Middle frontal gyrus (tissue), 1 donor: ENCODE data around the gene C14orf132.
"Not testable (repeated sequence)": the region's sequence is repeated elsewhere in the genome, so short reads cannot be mapped to it uniquely, and the experiment has no call there.

Source experiments
- DNase-seq: peaks from one replicate; pipeline ENCODE4 v3.0.0-alpha.2; 2015; ENCODE audit warnings: low spot score; ENCODE audit errors: extremely low spot score

The C14orf132 gene

GRCh38 chr14:96058576-96059200 lies 19.5 kb downstream of the C14orf132 start:
- no peak for DNase-seq

GRCh38 chr14:96059519-96060135 lies 20.5 kb downstream of the C14orf132 start:
- DNase-seq = no peak

GRCh38 chr14:96060186-96060933 lies 21.2 kb downstream of the C14orf132 start:
- no peak for DNase-seq

- DNase-seq = no peak
Observed at GRCh38 chr14:96062010-96062409, 22.8 kb downstream of the C14orf132 start.

DNA sequence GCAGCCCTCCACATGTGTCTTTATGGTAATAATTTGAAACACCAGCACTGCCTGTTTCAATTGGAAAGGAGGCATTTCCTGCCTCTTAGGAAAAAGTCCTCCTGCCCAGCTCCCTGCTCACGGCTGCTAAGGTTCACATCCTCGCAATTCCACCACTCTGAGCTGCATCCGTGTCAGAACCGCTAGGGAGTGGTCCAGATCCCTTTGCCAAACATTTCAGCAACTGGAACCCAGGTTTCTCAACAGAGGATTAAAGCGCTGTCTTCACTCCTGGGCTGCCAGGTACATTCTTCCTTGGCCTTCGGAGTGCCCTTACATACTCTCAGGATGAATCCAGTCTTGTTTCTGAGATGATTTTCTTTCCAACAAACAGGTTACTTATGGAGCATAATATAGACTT lies 23.3 kb downstream of the C14orf132 start:
- no peak for DNase-seq

GRCh38 chr14:96064866-96065265 lies 25.7 kb downstream of the C14orf132 start:
- DNase-seq = no peak

- DNase-seq = peak; percentile 53
Observed at GRCh38 chr14:96065661-96066459, 26.7 kb downstream of the C14orf132 start.

DNA sequence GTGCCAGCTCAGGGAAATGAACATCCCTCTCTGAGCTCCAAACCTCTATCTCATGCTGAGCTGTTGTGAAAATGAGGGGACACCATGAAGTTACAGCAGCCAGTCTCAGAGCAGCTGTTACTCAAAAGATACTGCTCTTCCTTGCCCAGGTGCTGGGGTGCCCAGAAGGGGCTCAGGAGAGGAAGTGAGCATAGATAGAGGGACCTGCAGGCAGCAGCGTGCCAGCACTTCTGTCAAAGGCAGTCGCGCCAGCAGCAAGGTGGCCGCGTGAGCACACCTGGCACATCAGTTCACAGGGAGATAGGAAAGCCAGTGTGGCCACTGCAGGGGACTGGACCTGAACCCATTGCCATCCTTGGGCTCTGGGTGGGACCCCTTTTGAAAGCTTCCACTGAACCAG lies 27.8 kb downstream of the C14orf132 start:
- DNase-seq = no peak

GRCh38 chr14:96067985-96068930 lies 29.1 kb downstream of the C14orf132 start:
- DNase-seq = no peak

DNA sequence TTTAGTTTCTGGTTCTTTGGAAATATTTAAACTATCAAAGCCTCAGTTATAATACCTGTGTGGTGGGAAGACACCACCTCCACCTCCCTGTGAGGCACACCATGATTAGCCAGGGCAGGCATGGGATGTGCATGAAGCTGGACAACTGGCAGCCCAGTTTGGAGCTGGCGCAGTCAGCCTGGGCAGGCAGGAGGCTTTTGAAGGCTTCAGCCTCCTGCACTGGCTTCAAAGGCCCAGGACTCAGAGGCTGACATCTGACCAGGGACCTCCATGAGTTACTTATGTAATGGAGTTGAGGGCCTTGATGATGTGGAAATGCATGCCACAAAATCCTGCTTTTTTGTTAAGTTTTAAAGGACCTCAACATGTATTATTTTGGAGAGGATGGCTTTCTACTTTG lies 30.3 kb downstream of the C14orf132 start:
- DNase-seq = no peak

- DNase-seq = no peak
Observed at GRCh38 chr14:96071561-96071960, 32.4 kb downstream of the C14orf132 start.

GRCh38 chr14:96072076-96072475 lies 32.9 kb downstream of the C14orf132 start:
- DNase-seq = no peak

DNA sequence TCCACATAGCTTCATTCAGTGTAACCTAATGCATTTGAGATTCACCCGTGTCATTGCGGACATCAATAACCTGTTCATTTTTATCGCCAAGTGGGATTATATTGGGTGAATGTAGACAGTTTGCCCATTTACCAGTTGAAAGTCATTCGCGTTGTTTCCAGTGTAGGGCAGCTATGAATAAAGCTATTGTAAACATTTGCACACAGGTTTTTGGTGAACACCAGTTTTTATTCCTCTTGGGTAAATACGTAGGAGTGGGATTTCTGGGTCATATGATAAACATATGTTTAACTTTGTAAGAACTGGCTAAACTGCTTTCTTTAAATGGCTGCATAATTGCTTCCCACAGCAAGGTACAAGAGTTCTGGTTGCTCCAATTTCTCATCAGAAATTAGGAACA lies 33.6 kb downstream of the C14orf132 start:
- no peak for DNase-seq

GRCh38 chr14:96073260-96074039 lies 34.3 kb downstream of the C14orf132 start:
- not testable (repeated sequence) for DNase-seq

- no peak for DNase-seq
Observed at GRCh38 chr14:96077983-96078624, 38.9 kb downstream of the C14orf132 start.

DNA sequence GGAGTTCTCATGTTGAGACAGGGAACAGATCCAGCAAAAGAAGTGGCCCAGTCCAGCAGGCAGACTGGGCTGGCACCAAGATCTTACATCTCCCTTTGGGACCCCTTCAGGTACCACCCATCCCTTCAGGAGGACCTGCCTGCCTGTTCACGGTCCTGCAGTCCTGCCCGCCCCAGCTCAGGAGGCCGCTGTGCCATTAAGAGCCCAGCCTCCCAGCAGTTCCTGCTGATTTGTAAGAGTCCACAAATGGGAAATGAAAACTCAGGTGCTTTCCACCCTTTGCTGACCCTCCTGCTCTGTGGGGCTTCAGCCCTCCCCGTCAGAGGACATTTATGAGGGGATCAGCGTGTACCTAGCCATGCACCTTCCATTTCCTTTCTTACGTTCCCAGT lies 39.5 kb downstream of the C14orf132 start:
- no peak for DNase-seq

DNA sequence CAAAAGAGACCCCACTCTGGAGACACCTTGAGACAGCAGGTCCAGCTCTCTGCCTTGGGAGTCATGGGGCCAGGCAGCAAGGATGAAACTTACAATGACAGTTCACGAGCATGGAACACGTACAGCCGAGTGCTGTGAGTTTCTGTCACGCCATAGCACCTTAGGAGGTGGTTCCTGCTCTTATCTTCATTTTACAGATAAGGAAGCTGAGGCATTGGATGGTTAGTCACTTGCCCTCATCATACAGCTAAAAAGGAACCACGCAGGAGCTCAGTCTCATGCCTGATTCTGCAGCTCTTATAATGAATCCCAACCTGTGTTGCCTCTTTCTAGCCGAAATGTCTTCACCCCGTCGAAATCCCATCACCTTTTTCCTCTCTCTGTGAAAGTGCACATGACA lies 39.9 kb downstream of the C14orf132 start:
- DNase-seq = no peak

DNA sequence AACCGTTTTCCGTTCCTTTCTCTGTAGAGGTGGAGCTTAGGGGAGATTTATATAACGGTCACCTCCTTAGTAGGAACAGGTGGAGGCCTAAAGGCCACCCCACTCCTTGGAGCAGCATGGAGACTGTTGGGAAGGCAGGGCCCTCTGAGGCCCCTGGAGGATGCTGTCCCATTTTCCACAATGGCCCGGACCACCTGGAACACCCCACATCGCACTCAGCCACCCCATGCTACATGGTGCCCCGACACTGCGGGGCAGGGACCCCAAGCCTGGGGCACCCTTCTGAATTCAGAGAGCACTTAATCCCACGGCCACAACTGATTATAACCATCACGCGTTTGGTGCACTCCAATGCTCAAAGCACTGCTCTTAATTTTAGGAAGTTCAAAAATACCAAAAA lies 41.4 kb downstream of the C14orf132 start:
- DNase-seq = no peak

- DNase-seq = no peak
Observed at GRCh38 chr14:96081224-96081623, 42.1 kb downstream of the C14orf132 start.
